ENCODE results near the gene BCAS1. TPM values are rescaled to one million over a fixed set of nuclear protein-coding genes. Genes with fewer than 3 reads are reported as not detected.

BCAS1 gene
- total RNA-seq, 4 donors from 2014 or later: 0.32 TPM; not detected in 3

DNA sequence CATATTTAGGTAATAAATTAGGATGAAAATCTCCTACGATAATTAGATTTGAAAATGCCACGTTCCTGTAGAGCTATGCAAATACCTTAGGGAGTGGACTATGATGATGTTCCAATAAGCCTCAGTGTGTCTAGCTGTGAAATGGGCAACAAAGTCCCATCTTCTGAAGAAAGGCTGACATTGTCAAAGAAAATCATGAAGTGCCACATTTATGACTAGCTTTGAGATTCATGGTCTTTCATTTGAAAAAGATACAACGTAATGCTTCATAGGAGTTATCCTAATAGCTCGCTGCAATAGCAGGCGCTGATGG, 23.8 kb upstream of the BCAS1 start:
- in situ Hi-C loops (cut with MboI; ENCODE audit: low sequenced_read_pairs in 4 of 4) (loop anchor here in 2 of 4 donors (10.0 kb wide), 2 partner anchors 551 to 561 kb away; no protein-coding TSS in a partner anchor), intact Hi-C loops (cut with DNase I; ENCODE audit: low total_unique reads) (no loop called here)
- no peaks in the 10 kb centered on the region for H3K36me3 ChIP-seq
- H3K27ac ChIP-seq: no peak overlapping the region
- ATAC-seq: no peak
- no peaks in the 10 kb centered on the region for H3K27me3 ChIP-seq
- TF ChIP-seq, protein P1, sequence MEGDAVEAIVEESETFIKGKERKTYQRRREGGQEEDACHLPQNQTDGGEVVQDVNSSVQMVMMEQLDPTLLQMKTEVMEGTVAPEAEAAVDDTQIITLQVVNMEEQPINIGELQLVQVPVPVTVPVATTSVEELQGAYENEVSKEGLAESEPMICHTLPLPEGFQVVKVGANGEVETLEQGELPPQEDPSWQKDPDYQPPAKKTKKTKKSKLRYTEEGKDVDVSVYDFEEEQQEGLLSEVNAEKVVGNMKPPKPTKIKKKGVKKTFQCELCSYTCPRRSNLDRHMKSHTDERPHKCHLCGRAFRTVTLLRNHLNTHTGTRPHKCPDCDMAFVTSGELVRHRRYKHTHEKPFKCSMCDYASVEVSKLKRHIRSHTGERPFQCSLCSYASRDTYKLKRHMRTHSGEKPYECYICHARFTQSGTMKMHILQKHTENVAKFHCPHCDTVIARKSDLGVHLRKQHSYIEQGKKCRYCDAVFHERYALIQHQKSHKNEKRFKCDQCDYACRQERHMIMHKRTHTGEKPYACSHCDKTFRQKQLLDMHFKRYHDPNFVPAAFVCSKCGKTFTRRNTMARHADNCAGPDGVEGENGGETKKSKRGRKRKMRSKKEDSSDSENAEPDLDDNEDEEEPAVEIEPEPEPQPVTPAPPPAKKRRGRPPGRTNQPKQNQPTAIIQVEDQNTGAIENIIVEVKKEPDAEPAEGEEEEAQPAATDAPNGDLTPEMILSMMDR (IDR thresholded peaks at IDR 0.05 in 4 of 5, conservative IDR thresholded peaks at IDR 0.05 in 1 of 5): no peak
- TF ChIP-seq POLR2A (IDR thresholded peaks at IDR 0.05): no peak
- H3K4me1 ChIP-seq: no peaks in the 10 kb centered on the region
- no peak overlapping the region for H3K4me3 ChIP-seq
- DNase-seq: no peak
- no peaks in the 10 kb centered on the region for H3K9me3 ChIP-seq

DNA sequence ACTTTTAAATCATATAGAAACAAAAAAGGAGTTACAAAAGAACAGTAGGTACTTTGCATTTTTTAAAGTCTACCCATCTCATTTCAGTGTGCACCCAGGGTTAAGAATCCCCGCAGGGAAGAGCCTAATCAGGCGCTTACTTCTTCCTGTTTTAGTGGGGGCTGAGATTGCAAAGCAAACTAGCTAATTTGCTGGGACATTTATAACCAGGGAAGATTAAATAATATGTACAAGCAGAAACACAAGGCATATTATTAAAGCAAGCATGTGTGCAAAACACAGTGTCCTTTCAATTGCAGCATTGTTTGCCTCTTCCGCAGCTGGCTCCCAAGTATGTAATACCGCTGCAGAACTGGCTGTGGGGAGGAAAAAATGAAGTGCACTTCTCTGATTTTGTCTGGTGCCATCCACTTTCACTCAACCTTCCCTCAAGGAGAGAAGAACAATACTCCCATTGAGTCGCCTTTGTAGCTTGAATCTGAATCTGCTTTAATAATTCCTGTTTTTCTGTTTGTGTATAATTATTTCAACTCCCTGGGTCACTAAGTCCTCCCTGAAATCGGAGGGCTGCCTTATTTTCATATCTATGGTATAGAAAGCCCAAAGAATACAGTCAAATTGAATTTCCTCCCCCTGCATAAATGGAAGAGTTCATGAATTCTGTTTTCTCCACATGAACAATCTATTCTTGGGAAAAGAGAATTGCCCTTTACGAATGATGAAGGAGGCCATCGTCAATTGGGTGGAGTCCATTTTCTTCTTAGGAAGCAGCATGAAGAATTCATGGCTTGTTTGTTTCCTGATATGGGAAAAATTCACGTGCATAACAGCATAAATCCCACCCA, 23.3 kb upstream of the BCAS1 start:
- intact Hi-C loops (cut with DNase I; ENCODE audit: low total_unique reads): no loop called here
- Histone ChIP-seq H3K27ac (no peak overlapping the region), H3K27me3 (no peaks in the 10 kb centered on the region), H3K36me3 (no peaks in the 10 kb centered on the region), H3K9me3 (no peaks in the 10 kb centered on the region), H3K4me3 (no peak overlapping the region), H3K4me1 (no peaks in the 10 kb centered on the region)
- ATAC-seq: no peak
- in situ Hi-C loops (cut with MboI; ENCODE audit: low sequenced_read_pairs in 4 of 4): loop anchor here in 2 of 4 donors (10.0 kb wide), 2 partner anchors 551 to 561 kb away; no protein-coding TSS in a partner anchor
- DNase-seq: no peak
- TF ChIP-seq, protein P1 (IDR thresholded peaks at IDR 0.05 in 4 of 5, conservative IDR thresholded peaks at IDR 0.05 in 1 of 5): no peak
- TF ChIP-seq POLR2A (IDR thresholded peaks at IDR 0.05): no peak

DNA sequence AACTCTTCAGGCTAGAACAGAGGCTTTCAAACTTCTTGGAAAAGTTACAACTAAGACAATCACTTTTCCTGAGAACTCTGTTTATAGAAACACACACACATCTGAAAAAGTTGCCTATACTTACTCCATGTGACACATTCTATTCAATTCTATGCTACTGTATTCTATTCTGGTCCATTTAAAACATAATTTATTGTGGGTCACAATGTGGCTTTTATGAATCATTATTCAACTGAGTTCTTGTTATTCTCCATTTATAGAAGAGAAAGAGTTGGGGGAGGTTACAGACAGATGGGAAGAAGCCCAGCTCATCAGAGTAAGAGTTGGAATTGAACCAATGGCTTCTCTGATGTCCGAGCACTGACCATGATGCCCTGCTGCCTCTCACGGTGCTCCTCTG, 21.6 kb upstream of the BCAS1 start:
- in situ Hi-C loops (cut with MboI; ENCODE audit: low sequenced_read_pairs in 4 of 4) (loop anchor here in 2 of 4 donors (10.0 kb wide), 2 partner anchors 553 to 563 kb away; no protein-coding TSS in a partner anchor), intact Hi-C loops (cut with DNase I; ENCODE audit: low total_unique reads) (no loop called here)
- H3K4me1 ChIP-seq: no peaks in the 10 kb centered on the region
- no peaks in the 10 kb centered on the region for H3K36me3 ChIP-seq
- H3K27ac ChIP-seq: no peak overlapping the region
- DNase-seq (no peak), ATAC-seq (no peak)
- H3K4me3 ChIP-seq: no peak overlapping the region
- H3K27me3 ChIP-seq: no peaks in the 10 kb centered on the region
- H3K9me3 ChIP-seq: no peaks in the 10 kb centered on the region
- TF ChIP-seq, protein P1 (IDR thresholded peaks at IDR 0.05 in 4 of 5, conservative IDR thresholded peaks at IDR 0.05 in 1 of 5): no peak
- no peak for TF ChIP-seq POLR2A (IDR thresholded peaks at IDR 0.05)

DNA sequence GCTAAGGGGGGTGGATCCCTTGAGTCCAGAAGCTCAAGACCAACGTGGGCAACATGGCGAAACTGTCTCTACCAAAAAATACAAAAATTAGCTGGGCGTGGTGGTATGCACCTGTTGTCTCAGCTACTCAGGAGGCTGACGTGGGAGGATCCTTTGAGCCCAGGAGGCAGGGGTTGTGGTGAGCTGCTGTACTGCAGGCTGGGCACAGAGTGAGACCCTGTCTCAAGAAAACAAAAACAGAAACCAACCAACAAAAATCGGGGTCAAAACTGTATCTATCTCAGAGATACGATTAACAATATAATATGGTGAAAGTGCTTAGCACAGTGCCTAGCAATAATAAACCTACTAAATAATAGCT, 20.7 kb upstream of the BCAS1 start:
- in situ Hi-C loops (cut with MboI; ENCODE audit: low sequenced_read_pairs in 4 of 4): loop anchor here in 2 of 4 donors (10.0 kb wide), 2 partner anchors 554 to 564 kb away; no protein-coding TSS in a partner anchor
- DNase-seq (no peak), ATAC-seq (no peak)
- H3K27ac ChIP-seq: no peak overlapping the region
- TF ChIP-seq, protein P1 (IDR thresholded peaks at IDR 0.05 in 4 of 5, conservative IDR thresholded peaks at IDR 0.05 in 1 of 5): no peak
- no peak for TF ChIP-seq POLR2A (IDR thresholded peaks at IDR 0.05)
- no peak overlapping the region for H3K4me3 ChIP-seq
- intact Hi-C loops (cut with DNase I; ENCODE audit: low total_unique reads): no loop called here
- no peaks in the 10 kb centered on the region for H3K27me3 ChIP-seq
- H3K36me3 ChIP-seq: no peaks in the 10 kb centered on the region
- no peaks in the 10 kb centered on the region for H3K4me1 ChIP-seq
- no peaks in the 10 kb centered on the region for H3K9me3 ChIP-seq
